Karpas-422 (cell line): ENCODE measurements around the gene C17orf113. TPM values are rescaled to one million over a fixed set of nuclear protein-coding genes. Genes with fewer than 3 reads are reported as not detected.
A peak's percentile ranks its signal among the peaks of the same experiment; 100 is the strongest.

ENCODE experiments used
- DNase-seq: peaks from one replicate; pipeline ENCODE4 v3.0.0-alpha.2; 2015
- H2AFZ ChIP-seq: fragments of 200-600 bp; sonication (generic); 2 replicates; pipeline ENCODE4 v1.6.1; 2014; ENCODE audit warnings: antibody characterized with exemption, low read length, mixed read lengths
- H3K27ac ChIP-seq: fragments of 200-600 bp; sonication (generic); 2 replicates; pipeline ENCODE4 v1.5.1; 2014; ENCODE audit warnings: mild to moderate bottlenecking, low read length, moderate library complexity
- H3K27me3 ChIP-seq: fragments of 200-600 bp; sonication (generic); 2 replicates; pipeline ENCODE4 v1.6.1; 2014; ENCODE audit warnings: low read length, mixed read lengths
- H3K36me3 ChIP-seq: fragments of 200-600 bp; sonication (generic); 2 replicates; pipeline ENCODE4 v1.6.1; 2014; ENCODE audit warnings: low read length, mixed read lengths; ENCODE audit not compliant: insufficient read depth
- H3K4me1 ChIP-seq: fragments of 200-600 bp; sonication (generic); 2 replicates; pipeline ENCODE4 v1.6.1; 2014; ENCODE audit warnings: mild to moderate bottlenecking, low read length, mixed read lengths
- H3K4me2 ChIP-seq: fragments of 200-600 bp; sonication (generic); 2 replicates; pipeline ENCODE4 v1.6.1; 2014; ENCODE audit warnings: low read length, low read depth, mild to moderate bottlenecking; ENCODE audit not compliant: poor library complexity, severe bottlenecking
- H3K4me3 ChIP-seq: fragments of 200-600 bp; sonication (generic); 2 replicates; pipeline ENCODE4 v1.5.1; 2014; ENCODE audit warnings: mild to moderate bottlenecking, antibody characterized with exemption, low read length, mixed read lengths
- H3K79me2 ChIP-seq: fragments of 200-600 bp; sonication (generic); 2 replicates; pipeline ENCODE4 v1.6.1; 2014; ENCODE audit warnings: mild to moderate bottlenecking, low read length, mixed read lengths
- H3K9ac ChIP-seq: fragments of 200-600 bp; sonication (generic); 2 replicates; pipeline ENCODE4 v1.6.0; 2014; ENCODE audit warnings: low read length
- H3K9me2 ChIP-seq: fragments of 200-600 bp; sonication (generic), shearing (Covaris generic); replicated peaks from 2 replicates; pipeline ENCODE4 v1.6.0; 2014; ENCODE audit warnings: mild to moderate bottlenecking, low read length, moderate library complexity; ENCODE audit not compliant: insufficient read depth
- H3K9me3 ChIP-seq: fragments of 300-700, 200-600 bp; sonication (generic); 2 replicates; pipeline ENCODE4 v1.6.1; 2014; ENCODE audit warnings: low read length, mixed read lengths
- H4K20me1 ChIP-seq: fragments of 200-600 bp; sonication (generic); 2 replicates; pipeline ENCODE4 v1.6.1; 2014; ENCODE audit warnings: mild to moderate bottlenecking, antibody characterized with exemption, low read length, low read depth; ENCODE audit not compliant: insufficient read depth
- total RNA-seq: library from RNA; depleted of rRNA; stranded (reverse); fragments of >200 nt; shearing (Covaris generic); gene quantifications from 2 replicates; pipeline ENCODE4 v1.2.3, GENCODE V29; 2014; ENCODE audit warnings: low replicate concordance

The C17orf113 gene
- total RNA-seq, 1 experiment from 2014 or later, result not detected

DNA sequence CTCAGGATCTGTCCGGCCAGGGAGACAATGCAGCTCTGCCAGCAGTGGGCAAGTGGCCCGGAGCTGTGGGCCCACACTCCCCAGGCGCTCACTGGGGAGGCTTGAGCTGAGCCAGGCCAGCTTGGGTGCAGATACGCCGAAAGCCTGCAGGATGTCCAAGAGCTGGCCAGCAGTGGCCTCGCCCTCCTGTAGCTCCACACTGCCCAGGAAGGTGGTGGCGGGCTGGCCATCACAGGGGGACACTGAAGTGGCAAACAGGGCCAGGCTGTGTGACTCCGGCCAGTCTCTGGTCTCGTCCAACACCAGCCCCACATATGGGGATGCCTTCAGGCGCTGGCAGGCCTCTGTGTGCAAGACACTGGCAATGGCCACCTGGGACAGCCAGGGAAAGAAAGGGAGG, 9.6 kb downstream of the C17orf113 start:
- H3K9me3 ChIP-seq, result no peaks in the 10 kb centered on the region
- no peaks in the 10 kb centered on the region for H3K9me2 ChIP-seq
- H3K36me3 ChIP-seq, result no peaks in the 10 kb centered on the region
- H2AFZ ChIP-seq, result no peak overlapping the region
- no peak overlapping the region for H3K9ac ChIP-seq
- no peaks in the 10 kb centered on the region for H3K4me1 ChIP-seq
- H4K20me1 ChIP-seq, result no peaks in the 10 kb centered on the region
- DNase-seq, result no peak
- H3K27ac ChIP-seq, result no peak overlapping the region
- no peaks in the 10 kb centered on the region for H3K27me3 ChIP-seq
- no peak overlapping the region for H3K4me2 ChIP-seq
- no peak overlapping the region for H3K4me3 ChIP-seq
- no peaks in the 10 kb centered on the region for H3K79me2 ChIP-seq

GRCh38 chr17:42039794-42040763, 10.3 kb downstream of the C17orf113 start:
- Histone ChIP-seq H3K27ac (no peak overlapping the region), H3K9me2 (no peaks in the 10 kb centered on the region), H3K36me3 (no peaks in the 10 kb centered on the region), H3K4me2 (no peak overlapping the region), H3K79me2 (no peaks in the 10 kb centered on the region), H3K4me3 (no peak overlapping the region), H4K20me1 (no peaks in the 10 kb centered on the region), H3K9ac (no peak overlapping the region), H3K9me3 (no peaks in the 10 kb centered on the region), H2AFZ (no peak overlapping the region), H3K4me1 (no peaks in the 10 kb centered on the region), H3K27me3 (no peaks in the 10 kb centered on the region)
- DNase-seq, result no peak

- H2AFZ ChIP-seq, result 0 out of 2 replicates have a peak overlapping the region, but pooled peaks have one; percentile 28
- no peak for DNase-seq
- no peak overlapping the region for H3K4me2 ChIP-seq
- no peaks in the 10 kb centered on the region for H3K9me2 ChIP-seq
- no peaks in the 10 kb centered on the region for H3K4me1 ChIP-seq
- H3K36me3 ChIP-seq, result no peaks in the 10 kb centered on the region
- no peaks in the 10 kb centered on the region for H3K9me3 ChIP-seq
- no peaks in the 10 kb centered on the region for H3K27me3 ChIP-seq
- H3K4me3 ChIP-seq, result no peak overlapping the region
- H3K79me2 ChIP-seq, result no peaks in the 10 kb centered on the region
- no peaks in the 10 kb centered on the region for H4K20me1 ChIP-seq
- H3K27ac ChIP-seq, result no peak overlapping the region
- no peak overlapping the region for H3K9ac ChIP-seq
These were observed 12.0 kb downstream of the C17orf113 start for GRCh38 chr17:42038221-42038973.

DNA sequence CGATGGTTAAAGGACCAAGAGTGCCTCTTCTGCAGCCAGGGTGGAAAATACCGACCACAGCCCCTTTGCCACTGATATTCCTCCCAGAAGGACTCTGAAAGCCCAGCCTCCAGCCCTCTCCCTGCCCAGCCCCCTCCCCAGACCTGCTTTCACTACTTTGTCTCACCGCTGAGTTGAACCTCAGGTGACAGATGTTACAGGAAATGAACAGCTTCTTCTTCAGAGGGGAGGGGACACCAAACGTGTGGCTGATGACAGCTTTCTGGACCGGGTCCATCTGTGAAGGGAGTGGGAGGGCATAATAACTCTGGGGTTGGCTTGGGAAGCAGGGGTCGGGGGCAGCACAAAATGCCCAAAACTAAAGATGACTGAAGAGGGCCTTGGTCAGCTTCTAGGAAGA, 16.3 kb downstream of the C17orf113 start:
- Histone ChIP-seq H4K20me1 (no peaks in the 10 kb centered on the region), H3K36me3 (no peaks in the 10 kb centered on the region), H3K4me1 (no peaks in the 10 kb centered on the region), H3K9me3 (no peaks in the 10 kb centered on the region), H3K9ac (no peak overlapping the region), H3K27me3 (no peaks in the 10 kb centered on the region), H2AFZ (no peak overlapping the region), H3K4me3 (no peak overlapping the region), H3K79me2 (no peaks in the 10 kb centered on the region), H3K4me2 (no peak overlapping the region), H3K27ac (no peak overlapping the region), H3K9me2 (no peaks in the 10 kb centered on the region)
- no peak for DNase-seq

GRCh38 chr17:42031584-42031983, 18.8 kb downstream of the C17orf113 start:
- no peaks in the 10 kb centered on the region for H3K79me2 ChIP-seq
- H3K27me3 ChIP-seq, result no peaks in the 10 kb centered on the region
- no peak overlapping the region for H3K4me3 ChIP-seq
- H3K9me3 ChIP-seq, result no peaks in the 10 kb centered on the region
- DNase-seq, result no peak
- no peaks in the 10 kb centered on the region for H4K20me1 ChIP-seq
- no peak overlapping the region for H3K9ac ChIP-seq
- no peak overlapping the region for H3K4me2 ChIP-seq
- no peaks in the 10 kb centered on the region for H3K36me3 ChIP-seq
- no peak overlapping the region for H2AFZ ChIP-seq
- no peaks in the 10 kb centered on the region for H3K4me1 ChIP-seq
- no peaks in the 10 kb centered on the region for H3K9me2 ChIP-seq
- H3K27ac ChIP-seq, result no peak overlapping the region

DNA sequence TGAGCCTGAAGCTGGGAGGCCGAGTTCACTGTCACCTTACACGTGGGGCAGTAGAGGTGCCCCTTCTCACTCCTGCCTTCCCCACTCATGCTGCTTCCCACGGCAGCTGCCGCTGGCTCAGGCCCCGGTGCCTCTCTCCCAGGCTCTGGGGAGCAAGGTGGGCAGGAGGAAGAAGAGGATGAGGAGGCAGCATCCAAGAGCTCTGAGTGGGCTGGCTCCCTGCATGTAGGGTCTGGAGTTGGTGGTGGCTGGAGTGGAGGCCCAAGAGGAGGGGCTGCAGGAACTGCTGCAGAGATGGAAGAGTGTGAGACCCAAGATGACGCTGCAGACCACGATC, 21.6 kb downstream of the C17orf113 start:
- Histone ChIP-seq H3K9ac (no peak overlapping the region), H4K20me1 (no peaks in the 10 kb centered on the region), H3K27me3 (no peaks in the 10 kb centered on the region), H3K4me1 (peaks cover 17% of the 10 kb centered on the region), H3K9me3 (no peaks in the 10 kb centered on the region), H3K36me3 (peaks cover 6% of the 10 kb centered on the region; the same call in 1 of the 2 replicates), H3K4me3 (no peak overlapping the region), H3K4me2 (no peak overlapping the region), H3K79me2 (no peaks in the 10 kb centered on the region), H2AFZ (no peak overlapping the region), H3K27ac (no peak overlapping the region), H3K9me2 (no peaks in the 10 kb centered on the region)
- no peak for DNase-seq

DNA sequence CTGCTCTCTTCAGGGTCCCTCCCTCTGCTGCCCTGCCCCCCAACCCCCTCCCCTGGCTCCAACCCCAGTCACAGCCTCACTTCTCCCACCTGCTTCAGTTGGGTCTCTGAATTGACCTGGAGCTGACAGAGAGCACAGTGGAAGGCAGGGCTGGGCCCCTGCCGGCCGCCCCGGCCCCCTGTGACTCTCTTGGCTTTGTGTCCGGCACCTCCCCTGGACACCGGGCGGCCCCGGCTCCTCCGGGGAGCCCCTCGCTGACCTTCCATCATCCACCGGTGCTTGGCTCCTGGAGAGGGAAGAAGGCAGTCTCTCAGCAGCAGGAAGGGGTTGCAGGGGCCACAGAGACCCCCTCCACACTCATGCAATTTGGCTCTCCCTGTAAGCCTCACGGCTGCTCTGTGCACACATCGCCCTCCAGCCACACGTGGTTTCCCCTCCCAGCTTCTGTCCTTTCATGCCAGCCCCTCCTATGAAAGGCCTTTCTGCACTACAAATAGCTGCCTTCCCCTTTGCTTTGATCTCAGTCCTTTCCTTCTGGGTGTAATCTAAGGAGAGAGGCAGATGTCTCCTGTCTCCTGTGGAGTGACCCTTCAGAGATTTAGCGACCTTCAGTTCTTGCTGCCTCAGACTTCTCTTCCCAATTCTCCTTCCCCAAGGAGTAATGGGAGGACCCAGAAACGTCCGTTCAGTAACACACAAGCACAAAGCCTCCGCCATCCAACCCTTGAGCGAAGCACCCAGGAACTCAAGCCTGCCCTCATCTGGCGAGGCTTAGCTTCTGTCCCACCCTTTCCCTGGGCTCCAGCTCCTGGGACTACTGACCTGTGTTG, 22.2 kb downstream of the C17orf113 start:
- Histone ChIP-seq H3K27ac (no peak overlapping the region), H3K4me3 (no peak overlapping the region), H3K9me2 (no peaks in the 10 kb centered on the region), H2AFZ (no peak overlapping the region), H3K36me3 (peaks cover 10% of the 10 kb centered on the region; the same call in 1 of the 2 replicates), H3K79me2 (no peaks in the 10 kb centered on the region), H3K4me1 (peaks cover 17% of the 10 kb centered on the region), H3K4me2 (no peak overlapping the region), H3K27me3 (no peaks in the 10 kb centered on the region), H3K9me3 (no peaks in the 10 kb centered on the region), H4K20me1 (no peaks in the 10 kb centered on the region), H3K9ac (no peak overlapping the region)
- DNase-seq, result peak; percentile 73

DNA sequence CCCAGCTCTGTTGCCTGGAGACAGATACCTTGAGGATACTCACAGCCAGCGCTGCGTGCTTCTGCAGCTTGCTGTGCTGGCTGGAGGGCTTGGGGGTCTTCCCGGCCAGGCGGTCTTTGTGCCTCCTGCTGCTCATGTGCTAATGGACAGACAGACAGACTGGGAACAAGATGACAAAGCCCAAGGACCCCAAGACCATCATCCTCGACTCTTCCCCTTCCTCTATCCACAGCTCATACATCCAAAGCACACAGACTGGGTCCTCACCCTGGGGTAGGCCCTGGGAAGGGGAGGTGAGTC, 22.9 kb downstream of the C17orf113 start:
- no peaks in the 10 kb centered on the region for H3K9me2 ChIP-seq
- DNase-seq, result no peak
- H3K4me1 ChIP-seq, result peaks cover 17% of the 10 kb centered on the region
- no peaks in the 10 kb centered on the region for H3K79me2 ChIP-seq
- no peak overlapping the region for H3K4me3 ChIP-seq
- no peaks in the 10 kb centered on the region for H4K20me1 ChIP-seq
- H3K9ac ChIP-seq, result no peak overlapping the region
- H3K27ac ChIP-seq, result no peak overlapping the region
- no peaks in the 10 kb centered on the region for H3K9me3 ChIP-seq
- H3K27me3 ChIP-seq, result no peaks in the 10 kb centered on the region
- no peak overlapping the region for H2AFZ ChIP-seq
- H3K36me3 ChIP-seq, result peaks cover 13% of the 10 kb centered on the region; the same call in 1 of the 2 replicates
- no peak overlapping the region for H3K4me2 ChIP-seq
